GF-D8 (cell line): ENCODE results near the gene RNF32.
"Not testable (repeated sequence)": the region's sequence is repeated elsewhere in the genome, so short reads cannot be mapped to it uniquely, and the experiment has no call there.

Experiments
- DNase-seq: peaks from one replicate; lab custom pipeline; 2025; lab: John Stamatoyannopoulos, UW

The RNF32 gene

GRCh38 chr7:156614434-156615264 is 25.9 kb upstream of the RNF32 start:
- DNase-seq, result no peak

GRCh38 chr7:156616269-156617202 is 24.0 kb upstream of the RNF32 start:
- DNase-seq, result no peak

GRCh38 chr7:156617215-156617614 is 23.4 kb upstream of the RNF32 start:
- no peak for DNase-seq

- DNase-seq, result no peak
These were observed 22.3 kb upstream of the RNF32 start for GRCh38 chr7:156618078-156618779.

GRCh38 chr7:156618780-156619367 is 21.7 kb upstream of the RNF32 start:
- DNase-seq, result no peak

GRCh38 chr7:156619488-156620290 is 20.9 kb upstream of the RNF32 start:
- not testable (repeated sequence) for DNase-seq

- no peak for DNase-seq
These were observed 20.3 kb upstream of the RNF32 start for GRCh38 chr7:156620291-156620675.

GRCh38 chr7:156621652-156622051 is 18.9 kb upstream of the RNF32 start:
- no peak for DNase-seq

GRCh38 chr7:156625580-156625979 is 15.0 kb upstream of the RNF32 start:
- DNase-seq, result no peak

- no peak for DNase-seq
These were observed 14.2 kb upstream of the RNF32 start for GRCh38 chr7:156626220-156626895.

- DNase-seq, result no peak
These were observed 12.0 kb upstream of the RNF32 start for GRCh38 chr7:156628562-156628961.

GRCh38 chr7:156629873-156630272 is 10.7 kb upstream of the RNF32 start:
- no peak for DNase-seq

- no peak for DNase-seq
These were observed 6.5 kb upstream of the RNF32 start for GRCh38 chr7:156634117-156634516.

GRCh38 chr7:156635529-156636385 is 4.8 kb upstream of the RNF32 start:
- no peak for DNase-seq

GRCh38 chr7:156637093-156637492 is 3.5 kb upstream of the RNF32 start:
- DNase-seq, result not testable (repeated sequence)

- no peak for DNase-seq
These were observed 2.0 kb upstream of the RNF32 start for GRCh38 chr7:156638443-156639077.

GRCh38 chr7:156639426-156640256 is 933 bp upstream of the RNF32 start:
- no peak for DNase-seq

GRCh38 chr7:156640949-156641485 is 443 bp downstream of the RNF32 start:
- DNase-seq, result peak; percentile 54
